GM18511 (cell line): ENCODE results near the gene ATCAY.
"Not testable (repeated sequence)": the region's sequence is repeated elsewhere in the genome, so short reads cannot be mapped to it uniquely, and the experiment has no call there.

Experiments used
- ATAC-seq: cut with Tn5 transposase; IDR thresholded peaks from one replicate; pipeline ENCODE4 v1.9.1; 2021; ENCODE audit warnings: mild to moderate bottlenecking, moderate library complexity; ENCODE audit not compliant: unreplicated experiment

ATCAY gene

DNA sequence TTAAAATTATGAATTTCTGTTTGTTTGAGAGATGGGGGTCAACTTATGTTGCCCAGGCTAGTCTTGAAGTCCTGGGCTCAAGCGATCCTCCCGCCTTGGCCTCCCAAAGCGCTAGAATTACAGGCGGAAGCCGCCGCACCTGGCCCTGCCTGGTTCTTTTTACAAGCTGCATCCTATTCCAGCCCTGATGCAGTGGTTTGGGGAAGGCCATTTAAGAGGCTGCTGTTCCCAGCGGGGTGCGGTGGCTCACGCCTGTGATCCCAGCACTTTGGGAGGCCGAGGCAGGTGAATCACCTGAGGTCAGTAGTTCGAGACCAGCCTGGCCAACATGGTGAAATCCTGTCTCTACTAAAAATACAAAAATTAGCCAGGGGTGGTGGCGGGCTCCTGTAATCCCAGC is 87.5 kb downstream of the ATCAY start:
- not testable (repeated sequence) for ATAC-seq

- no peak for ATAC-seq
Observed at GRCh38 chr19:3968556-3969434, 88.3 kb downstream of the ATCAY start.

DNA sequence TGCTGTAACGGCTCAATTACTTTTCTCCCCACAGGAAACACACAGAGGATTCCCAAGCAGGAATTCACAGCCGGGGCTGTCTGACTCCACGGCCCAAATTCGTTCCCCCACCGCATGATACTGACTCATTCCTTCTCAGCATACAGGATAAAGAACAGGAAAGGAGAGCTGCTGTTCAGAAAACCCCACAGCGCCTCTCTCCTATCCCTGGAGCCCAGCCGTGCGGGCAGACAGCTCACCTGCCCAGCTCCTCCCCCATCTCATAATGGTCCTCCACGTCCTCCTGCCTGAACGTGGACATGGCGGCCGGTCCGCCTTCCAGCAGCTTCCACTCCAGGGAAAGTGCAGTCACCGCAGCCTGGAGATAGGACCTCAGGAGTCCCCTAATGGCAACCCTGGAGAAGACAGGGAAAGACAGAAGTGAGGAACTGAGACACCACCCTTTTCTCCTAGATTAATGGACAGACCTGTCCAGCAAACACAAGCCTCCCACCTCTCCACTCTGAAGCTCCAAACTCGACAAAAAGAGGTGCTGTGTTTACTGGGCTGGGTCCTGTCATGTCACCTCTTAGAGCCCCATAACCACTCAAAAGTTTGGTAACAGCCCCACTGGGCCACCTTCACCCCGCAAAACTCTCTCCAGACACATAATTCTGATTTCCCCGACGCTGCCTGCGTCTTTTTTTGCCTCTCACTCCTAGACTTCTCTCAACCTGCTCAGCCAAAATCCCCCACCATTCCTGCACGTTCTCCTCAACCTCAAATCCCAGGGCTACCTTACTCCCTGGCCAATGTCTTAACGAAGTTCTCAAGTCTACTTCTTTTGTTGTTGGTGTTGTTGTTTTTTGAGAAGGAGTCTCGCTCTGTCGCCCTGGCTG is 89.2 kb downstream of the ATCAY start:
- no peak for ATAC-seq

DNA sequence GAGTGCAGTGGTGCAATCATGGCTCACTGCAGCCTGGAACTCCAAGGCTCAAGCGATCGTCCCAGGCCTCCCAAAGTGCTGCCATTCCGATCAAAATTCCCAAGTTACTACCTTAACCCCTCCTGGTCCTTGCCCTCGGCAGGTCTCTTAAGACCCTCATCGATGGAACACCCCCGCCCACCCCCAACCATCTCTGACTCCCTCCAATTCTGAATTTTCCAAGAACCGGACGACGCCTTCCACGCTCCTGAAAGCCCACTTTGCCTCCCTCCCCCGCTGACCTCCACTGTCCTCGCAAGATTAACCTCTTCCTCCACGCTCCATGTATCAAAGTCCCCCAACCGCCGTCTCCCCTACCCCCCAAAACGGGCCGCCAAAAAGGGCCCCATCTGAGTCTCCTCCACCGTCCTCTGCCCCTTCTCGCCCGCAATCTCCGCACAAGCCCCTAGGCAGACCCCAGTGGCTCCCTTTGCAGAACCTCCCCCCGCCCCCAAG is 89.9 kb downstream of the ATCAY start:
- ATAC-seq: no peak

DNA sequence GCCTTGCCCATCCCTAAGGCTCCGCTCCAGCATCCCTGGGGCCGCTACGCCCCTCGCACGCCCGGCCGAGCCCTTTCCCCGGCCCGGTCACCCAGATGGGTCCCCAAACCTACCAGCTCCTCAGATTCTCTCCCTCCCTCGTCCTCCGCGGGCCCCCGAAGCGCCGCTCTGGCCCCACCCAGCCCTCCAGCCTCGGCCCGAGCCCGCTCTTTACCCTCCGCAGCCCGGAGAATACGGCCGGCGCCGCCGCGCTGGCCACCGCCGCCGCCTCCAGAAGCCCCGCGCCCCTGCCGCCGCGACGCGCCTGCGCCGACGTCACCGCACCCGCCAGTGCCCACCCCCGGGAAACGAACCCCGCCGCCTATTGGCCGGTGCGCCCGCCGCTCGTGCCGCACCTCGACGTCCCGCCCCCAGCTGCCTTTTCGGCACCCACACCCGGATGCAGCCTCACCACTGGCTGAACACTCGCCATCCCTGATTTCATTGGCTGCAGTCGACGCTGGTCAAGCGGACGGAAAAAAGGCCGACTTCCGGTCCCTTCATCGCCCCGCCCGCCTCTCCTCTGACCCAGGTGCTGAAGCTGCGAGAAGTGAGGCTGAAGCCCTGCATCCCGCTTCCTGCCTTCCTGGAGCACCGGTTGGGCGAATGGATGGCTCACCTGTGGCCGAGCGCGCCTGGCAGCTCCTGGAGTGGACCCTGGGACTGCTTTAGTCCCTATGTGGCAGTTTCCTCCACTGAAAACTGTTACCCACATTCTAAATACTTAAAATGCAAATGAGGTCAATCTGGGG is 90.5 kb downstream of the ATCAY start, which contains the start of gene DAPK3:
Gene DAPK3 (minus strand): TSS at position 292 of the 791 bp plus-strand sequence. CDS start 1,364 bp downstream, outside the sequence.
- ATAC-seq: peak; percentile 92

GRCh38 chr19:3975144-3975543 is 94.7 kb downstream of the ATCAY start:
- no peak for ATAC-seq

GRCh38 chr19:3975637-3976087 is 95.2 kb downstream of the ATCAY start:
- ATAC-seq: no peak

DNA sequence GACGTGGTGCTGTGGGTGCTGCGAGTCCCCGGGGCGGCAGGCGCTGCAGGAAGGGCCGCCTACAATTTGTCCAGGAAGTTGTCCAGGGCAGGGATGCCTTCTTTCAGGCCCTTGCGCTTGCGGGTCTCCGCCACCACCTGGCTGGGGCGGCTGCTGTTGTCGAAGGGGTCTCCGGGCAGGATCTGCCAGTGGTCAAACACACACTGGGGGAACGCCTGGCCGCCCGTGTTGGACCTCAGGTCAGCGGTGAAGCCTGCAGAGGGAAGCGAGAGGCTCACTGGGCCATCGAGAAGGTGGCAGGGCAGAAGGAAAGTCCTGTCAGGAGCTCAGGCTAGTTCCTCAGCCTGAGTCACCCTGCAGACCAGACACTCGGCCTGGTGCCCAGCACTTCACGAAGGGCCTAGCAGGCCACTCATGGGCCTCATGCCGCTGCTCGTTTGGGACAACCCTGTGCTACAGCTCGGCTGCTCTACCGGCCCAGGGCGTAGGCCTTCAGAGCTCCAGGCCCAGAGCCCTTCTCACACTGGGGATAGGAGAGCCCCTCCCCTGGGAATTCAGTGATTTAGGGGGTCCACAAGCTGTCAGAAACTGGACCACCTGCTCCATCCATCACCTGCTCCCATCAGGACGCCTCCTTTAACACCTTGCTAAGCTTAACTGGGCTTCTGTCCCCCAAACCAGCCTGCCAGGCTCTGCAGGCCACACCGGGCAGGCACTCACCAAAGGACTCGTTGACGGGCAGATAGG is 96.2 kb downstream of the ATCAY start:
- ATAC-seq: no peak
